ENCODE results near the gene STEAP4.

Gene STEAP4

GRCh38 chr7:88344956-88345832, 38.5 kb upstream of the STEAP4 start:
- in situ Hi-C loops (cut with MboI; ENCODE audit: low sequenced_read_pairs, unreplicated experiment) = no loop called here
- no peak for DNase-seq (ENCODE audit: low spot score)
- TF ChIP-seq, protein P1, sequence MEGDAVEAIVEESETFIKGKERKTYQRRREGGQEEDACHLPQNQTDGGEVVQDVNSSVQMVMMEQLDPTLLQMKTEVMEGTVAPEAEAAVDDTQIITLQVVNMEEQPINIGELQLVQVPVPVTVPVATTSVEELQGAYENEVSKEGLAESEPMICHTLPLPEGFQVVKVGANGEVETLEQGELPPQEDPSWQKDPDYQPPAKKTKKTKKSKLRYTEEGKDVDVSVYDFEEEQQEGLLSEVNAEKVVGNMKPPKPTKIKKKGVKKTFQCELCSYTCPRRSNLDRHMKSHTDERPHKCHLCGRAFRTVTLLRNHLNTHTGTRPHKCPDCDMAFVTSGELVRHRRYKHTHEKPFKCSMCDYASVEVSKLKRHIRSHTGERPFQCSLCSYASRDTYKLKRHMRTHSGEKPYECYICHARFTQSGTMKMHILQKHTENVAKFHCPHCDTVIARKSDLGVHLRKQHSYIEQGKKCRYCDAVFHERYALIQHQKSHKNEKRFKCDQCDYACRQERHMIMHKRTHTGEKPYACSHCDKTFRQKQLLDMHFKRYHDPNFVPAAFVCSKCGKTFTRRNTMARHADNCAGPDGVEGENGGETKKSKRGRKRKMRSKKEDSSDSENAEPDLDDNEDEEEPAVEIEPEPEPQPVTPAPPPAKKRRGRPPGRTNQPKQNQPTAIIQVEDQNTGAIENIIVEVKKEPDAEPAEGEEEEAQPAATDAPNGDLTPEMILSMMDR (IDR thresholded peaks at IDR 0.05; ENCODE audit: borderline replicate concordance, control extremely low read depth, extremely low read depth, insufficient read depth, missing control alignments) = peak; percentile 16

DNA sequence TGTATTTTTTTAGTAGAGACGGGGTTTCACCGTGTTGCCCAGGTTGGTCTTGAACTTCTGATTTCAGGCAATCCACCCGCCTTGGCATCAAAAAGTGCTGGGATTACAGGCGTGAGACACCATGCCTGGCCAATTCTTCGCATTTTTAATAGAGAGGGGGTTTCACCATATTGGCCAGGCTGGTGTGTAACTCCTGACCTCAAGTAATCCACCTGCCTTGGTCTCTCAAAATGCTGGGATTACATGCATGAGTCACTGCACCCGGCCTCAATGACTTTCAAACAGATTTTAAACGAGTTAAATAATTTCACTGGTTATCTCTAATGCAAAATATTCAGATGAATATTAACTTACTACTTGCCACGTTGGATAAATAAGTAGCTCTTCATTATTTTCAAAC, 37.6 kb upstream of the STEAP4 start:
- in situ Hi-C loops (cut with MboI; ENCODE audit: low sequenced_read_pairs, unreplicated experiment) = no loop called here
- DNase-seq (ENCODE audit: low spot score) = no peak
- TF ChIP-seq, protein P1 (IDR thresholded peaks at IDR 0.05; ENCODE audit: borderline replicate concordance, control extremely low read depth, extremely low read depth, insufficient read depth, missing control alignments) = no peak

- DNase-seq (ENCODE audit: low spot score) = no peak
- TF ChIP-seq, protein P1 (IDR thresholded peaks at IDR 0.05; ENCODE audit: borderline replicate concordance, control extremely low read depth, extremely low read depth, insufficient read depth, missing control alignments) = no peak
- in situ Hi-C loops (cut with MboI; ENCODE audit: low sequenced_read_pairs, unreplicated experiment) = no loop called here
These were observed 32.7 kb upstream of the STEAP4 start for GRCh38 chr7:88339195-88339922.

GRCh38 chr7:88338503-88338902, 31.8 kb upstream of the STEAP4 start:
- TF ChIP-seq, protein P1 (IDR thresholded peaks at IDR 0.05; ENCODE audit: borderline replicate concordance, control extremely low read depth, extremely low read depth, insufficient read depth, missing control alignments) = no peak
- in situ Hi-C loops (cut with MboI; ENCODE audit: low sequenced_read_pairs, unreplicated experiment) = no loop called here
- no peak for DNase-seq (ENCODE audit: low spot score)

DNA sequence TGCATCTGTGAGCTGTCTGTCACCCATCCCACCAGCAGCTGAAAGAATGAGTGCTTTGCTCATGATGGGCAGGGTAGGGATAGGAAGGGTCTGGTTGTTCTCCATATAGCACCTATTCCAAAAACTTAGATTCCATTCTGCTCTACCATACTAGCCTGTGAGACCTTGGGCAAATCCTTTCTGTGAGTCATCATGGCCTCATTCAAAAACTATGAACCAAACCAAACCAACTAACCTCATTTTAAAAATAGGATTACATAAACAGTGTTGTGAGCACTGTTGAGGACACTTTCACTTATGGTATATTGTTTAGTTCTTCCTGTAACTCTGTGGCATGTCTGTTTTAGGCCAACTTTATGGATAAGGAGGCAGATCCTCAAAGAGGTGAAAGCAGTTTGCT, 30.9 kb upstream of the STEAP4 start:
- DNase-seq (ENCODE audit: low spot score) = no peak

GRCh38 chr7:88331322-88331721, 24.6 kb upstream of the STEAP4 start:
- in situ Hi-C loops (cut with MboI; ENCODE audit: low sequenced_read_pairs, unreplicated experiment) = no loop called here
- no peak for DNase-seq (ENCODE audit: low spot score)
- TF ChIP-seq, protein P1 (IDR thresholded peaks at IDR 0.05; ENCODE audit: borderline replicate concordance, control extremely low read depth, extremely low read depth, insufficient read depth, missing control alignments) = no peak

More for the DNA sequence above, 30.9 kb upstream of the STEAP4 start:
- in situ Hi-C loops (cut with MboI; ENCODE audit: low sequenced_read_pairs, unreplicated experiment) = no loop called here
- TF ChIP-seq, protein P1 (IDR thresholded peaks at IDR 0.05; ENCODE audit: borderline replicate concordance, control extremely low read depth, extremely low read depth, insufficient read depth, missing control alignments) = no peak

All from GM13976 (cell line).